ENCODE results near the gene MRC2. TPM values are rescaled to one million over a fixed set of nuclear protein-coding genes. Genes with fewer than 3 reads are reported as not detected.

Gene MRC2
- polyA plus RNA-seq, 2 of the 4 experiments (the other 2 are of a cell fraction) = 20.2 to 57.3 TPM

DNA sequence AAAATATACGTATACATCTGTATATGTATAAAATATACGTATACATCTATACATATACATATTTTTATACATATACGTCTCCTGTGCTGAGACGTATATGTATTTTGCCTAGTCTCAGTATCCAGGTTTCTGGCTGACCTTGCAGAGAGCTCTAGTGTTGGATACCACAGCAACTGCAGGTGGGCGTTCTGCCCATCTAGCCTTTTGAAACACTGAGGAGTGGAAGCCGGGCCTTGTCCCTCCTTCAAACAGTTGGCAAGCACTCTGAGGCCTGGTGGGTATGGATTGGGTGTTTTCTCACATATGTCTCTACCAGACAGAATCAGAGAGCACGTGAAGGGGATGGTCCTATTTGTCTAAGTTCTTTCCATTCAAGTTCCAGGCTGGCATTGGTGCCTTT lies 39.4 kb upstream of the MRC2 start:
- FAIRE-seq (no peak), ATAC-seq (no peak), DNase-seq (ENCODE audit: low read depth in 1 of 2, low spot score in 1 of 2) (no peak)
- TF ChIP-seq, protein P1, sequence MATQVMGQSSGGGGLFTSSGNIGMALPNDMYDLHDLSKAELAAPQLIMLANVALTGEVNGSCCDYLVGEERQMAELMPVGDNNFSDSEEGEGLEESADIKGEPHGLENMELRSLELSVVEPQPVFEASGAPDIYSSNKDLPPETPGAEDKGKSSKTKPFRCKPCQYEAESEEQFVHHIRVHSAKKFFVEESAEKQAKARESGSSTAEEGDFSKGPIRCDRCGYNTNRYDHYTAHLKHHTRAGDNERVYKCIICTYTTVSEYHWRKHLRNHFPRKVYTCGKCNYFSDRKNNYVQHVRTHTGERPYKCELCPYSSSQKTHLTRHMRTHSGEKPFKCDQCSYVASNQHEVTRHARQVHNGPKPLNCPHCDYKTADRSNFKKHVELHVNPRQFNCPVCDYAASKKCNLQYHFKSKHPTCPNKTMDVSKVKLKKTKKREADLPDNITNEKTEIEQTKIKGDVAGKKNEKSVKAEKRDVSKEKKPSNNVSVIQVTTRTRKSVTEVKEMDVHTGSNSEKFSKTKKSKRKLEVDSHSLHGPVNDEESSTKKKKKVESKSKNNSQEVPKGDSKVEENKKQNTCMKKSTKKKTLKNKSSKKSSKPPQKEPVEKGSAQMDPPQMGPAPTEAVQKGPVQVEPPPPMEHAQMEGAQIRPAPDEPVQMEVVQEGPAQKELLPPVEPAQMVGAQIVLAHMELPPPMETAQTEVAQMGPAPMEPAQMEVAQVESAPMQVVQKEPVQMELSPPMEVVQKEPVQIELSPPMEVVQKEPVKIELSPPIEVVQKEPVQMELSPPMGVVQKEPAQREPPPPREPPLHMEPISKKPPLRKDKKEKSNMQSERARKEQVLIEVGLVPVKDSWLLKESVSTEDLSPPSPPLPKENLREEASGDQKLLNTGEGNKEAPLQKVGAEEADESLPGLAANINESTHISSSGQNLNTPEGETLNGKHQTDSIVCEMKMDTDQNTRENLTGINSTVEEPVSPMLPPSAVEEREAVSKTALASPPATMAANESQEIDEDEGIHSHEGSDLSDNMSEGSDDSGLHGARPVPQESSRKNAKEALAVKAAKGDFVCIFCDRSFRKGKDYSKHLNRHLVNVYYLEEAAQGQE (IDR thresholded peaks at IDR 0.05) = no peak
- no peak for TF ChIP-seq EP300 (IDR thresholded peaks at IDR 0.05)
- no peak for TF ChIP-seq NPAS2 (CRISPR knock-in tag; IDR thresholded peaks at IDR 0.05; ENCODE audit: borderline replicate concordance)
- TF ChIP-seq HDAC2 (IDR thresholded peaks at IDR 0.05) = no peak
- TF ChIP-seq, protein P2, sequence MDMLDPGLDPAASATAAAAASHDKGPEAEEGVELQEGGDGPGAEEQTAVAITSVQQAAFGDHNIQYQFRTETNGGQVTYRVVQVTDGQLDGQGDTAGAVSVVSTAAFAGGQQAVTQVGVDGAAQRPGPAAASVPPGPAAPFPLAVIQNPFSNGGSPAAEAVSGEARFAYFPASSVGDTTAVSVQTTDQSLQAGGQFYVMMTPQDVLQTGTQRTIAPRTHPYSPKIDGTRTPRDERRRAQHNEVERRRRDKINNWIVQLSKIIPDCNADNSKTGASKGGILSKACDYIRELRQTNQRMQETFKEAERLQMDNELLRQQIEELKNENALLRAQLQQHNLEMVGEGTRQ (IDR thresholded peaks at IDR 0.05) = no peak
- no peak for TF ChIP-seq CHD4 (IDR thresholded peaks at IDR 0.05; ENCODE audit: borderline replicate concordance)
- TF ChIP-seq MAFK (IDR thresholded peaks at IDR 0.05; ENCODE audit: partially characterized antibody) = no peak
- TF ChIP-seq TFCP2L1 (CRISPR knock-in tag; IDR thresholded peaks at IDR 0.05) = no peak
- TF ChIP-seq, protein P3, sequence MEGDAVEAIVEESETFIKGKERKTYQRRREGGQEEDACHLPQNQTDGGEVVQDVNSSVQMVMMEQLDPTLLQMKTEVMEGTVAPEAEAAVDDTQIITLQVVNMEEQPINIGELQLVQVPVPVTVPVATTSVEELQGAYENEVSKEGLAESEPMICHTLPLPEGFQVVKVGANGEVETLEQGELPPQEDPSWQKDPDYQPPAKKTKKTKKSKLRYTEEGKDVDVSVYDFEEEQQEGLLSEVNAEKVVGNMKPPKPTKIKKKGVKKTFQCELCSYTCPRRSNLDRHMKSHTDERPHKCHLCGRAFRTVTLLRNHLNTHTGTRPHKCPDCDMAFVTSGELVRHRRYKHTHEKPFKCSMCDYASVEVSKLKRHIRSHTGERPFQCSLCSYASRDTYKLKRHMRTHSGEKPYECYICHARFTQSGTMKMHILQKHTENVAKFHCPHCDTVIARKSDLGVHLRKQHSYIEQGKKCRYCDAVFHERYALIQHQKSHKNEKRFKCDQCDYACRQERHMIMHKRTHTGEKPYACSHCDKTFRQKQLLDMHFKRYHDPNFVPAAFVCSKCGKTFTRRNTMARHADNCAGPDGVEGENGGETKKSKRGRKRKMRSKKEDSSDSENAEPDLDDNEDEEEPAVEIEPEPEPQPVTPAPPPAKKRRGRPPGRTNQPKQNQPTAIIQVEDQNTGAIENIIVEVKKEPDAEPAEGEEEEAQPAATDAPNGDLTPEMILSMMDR (IDR thresholded peaks at IDR 0.05) = no peak
- no peak for TF ChIP-seq RAD21 (conservative IDR thresholded peaks at IDR 0.05 in 1 of 2, IDR thresholded peaks at IDR 0.05 in 1 of 2)
- Histone ChIP-seq H3K4me1 (0 out of 3 replicates have a peak, but pooled peaks cover 3% of the 10 kb centered on the region), H3K4me2 (no peak overlapping the region), H3K4me3 (no peak overlapping the region), H3K9me3 (no peaks in the 10 kb centered on the region), H3K27ac (no peak overlapping the region)
- CTCF ChIA-PET = interaction anchor here (1.4 kb wide), 1 partner anchor 31 kb away, joined by 3 read pairs; no protein-coding TSS in a partner anchor
- POLR2A ChIA-PET = no interaction called here
- WGBS (ENCODE audit: missing lambda C conversion rate) = 92% methylated on average over 7 of the region's 7 CpGs

DNA sequence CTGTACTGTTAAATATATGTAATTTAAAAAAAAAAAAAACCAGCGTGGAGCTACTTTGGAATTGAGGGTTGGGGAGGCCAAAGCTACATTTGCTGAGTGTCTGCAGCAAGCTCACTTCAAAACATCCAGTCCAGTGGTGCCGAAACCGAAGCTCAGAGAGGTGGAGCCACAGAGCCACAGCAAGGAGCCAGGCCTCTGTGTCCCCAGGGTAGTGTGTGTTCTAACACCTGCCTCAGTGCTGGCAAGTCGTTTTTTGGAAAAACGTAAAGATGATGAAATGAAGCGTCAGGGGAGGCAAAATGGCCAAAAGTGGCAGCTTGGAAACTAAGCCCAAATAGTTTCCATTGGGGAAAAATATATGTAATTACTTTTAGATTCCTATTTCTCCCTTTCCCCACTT lies 36.1 kb upstream of the MRC2 start:
- no peak for FAIRE-seq
- Histone ChIP-seq H3K4me2 (no peak overlapping the region), H3K4me3 (no peak overlapping the region), H3K9me3 (no peaks in the 10 kb centered on the region), H3K27ac (no peak overlapping the region), H3K4me1 (0 out of 3 replicates have a peak, but pooled peaks cover 3% of the 10 kb centered on the region)
- DNase-seq (ENCODE audit: low read depth in 1 of 2, low spot score in 1 of 2) = no peak
- ATAC-seq = no peak
- POLR2A ChIA-PET = no interaction called here
- CTCF ChIA-PET = interaction anchor here (0.7 to 2.0 kb wide), 5 partner anchors 10 to 169 kb away, joined by 3 to 7 read pairs (median 5); no protein-coding TSS in a partner anchor
- 74% methylated on average over 6 of the region's 6 CpGs for WGBS (ENCODE audit: missing lambda C conversion rate)
- TF ChIP-seq CEBPB (IDR thresholded peaks at IDR 0.05) = no peak
- TF ChIP-seq JUN (IDR thresholded peaks at IDR 0.05) = no peak
- TF ChIP-seq NPAS2 (CRISPR knock-in tag; IDR thresholded peaks at IDR 0.05; ENCODE audit: borderline replicate concordance) = no peak
- no peak for TF ChIP-seq EP300 (IDR thresholded peaks at IDR 0.05)
- no peak for TF ChIP-seq POLR2A (IDR thresholded peaks at IDR 0.05; ENCODE audit: low read length)
- TF ChIP-seq ZNF302 (CRISPR knock-in tag; IDR thresholded peaks at IDR 0.05) = no peak
- TF ChIP-seq, protein P1 (IDR thresholded peaks at IDR 0.05) = no peak
- no peak for TF ChIP-seq ESRRA (IDR thresholded peaks at IDR 0.05; ENCODE audit: borderline replicate concordance, low read length)
- no peak for TF ChIP-seq FOXS1 (CRISPR knock-in tag; IDR thresholded peaks at IDR 0.05)
- TF ChIP-seq, protein P3 (IDR thresholded peaks at IDR 0.05) = no peak
- no peak for TF ChIP-seq HEYL (CRISPR knock-in tag; IDR thresholded peaks at IDR 0.05)
- TF ChIP-seq, protein P4, sequence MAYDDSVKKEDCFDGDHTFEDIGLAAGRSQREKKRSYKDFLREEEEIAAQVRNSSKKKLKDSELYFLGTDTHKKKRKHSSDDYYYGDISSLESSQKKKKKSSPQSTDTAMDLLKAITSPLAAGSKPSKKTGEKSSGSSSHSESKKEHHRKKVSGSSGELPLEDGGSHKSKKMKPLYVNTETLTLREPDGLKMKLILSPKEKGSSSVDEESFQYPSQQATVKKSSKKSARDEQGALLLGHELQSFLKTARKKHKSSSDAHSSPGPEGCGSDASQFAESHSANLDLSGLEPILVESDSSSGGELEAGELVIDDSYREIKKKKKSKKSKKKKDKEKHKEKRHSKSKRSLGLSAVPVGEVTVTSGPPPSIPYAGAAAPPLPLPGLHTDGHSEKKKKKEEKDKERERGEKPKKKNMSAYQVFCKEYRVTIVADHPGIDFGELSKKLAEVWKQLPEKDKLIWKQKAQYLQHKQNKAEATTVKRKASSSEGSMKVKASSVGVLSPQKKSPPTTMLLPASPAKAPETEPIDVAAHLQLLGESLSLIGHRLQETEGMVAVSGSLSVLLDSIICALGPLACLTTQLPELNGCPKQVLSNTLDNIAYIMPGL (CRISPR knock-in tag; IDR thresholded peaks at IDR 0.05; ENCODE audit: borderline replicate concordance) = no peak
- no peak for TF ChIP-seq GATA3 (IDR thresholded peaks at IDR 0.05; ENCODE audit: borderline replicate concordance)
- no peak for TF ChIP-seq CBX8 (IDR thresholded peaks at IDR 0.05)
- TF ChIP-seq HOXB13 (CRISPR knock-in tag; IDR thresholded peaks at IDR 0.05; ENCODE audit: low read depth) = no peak
- no peak for TF ChIP-seq ZSCAN20 (CRISPR knock-in tag; IDR thresholded peaks at IDR 0.05)
- no peak for TF ChIP-seq ZC3H11A (IDR thresholded peaks at IDR 0.05)

All from A549 (cell line).